Upper lobe of left lung (tissue), 4 donors: ENCODE measurements around the gene TMEM232.

ENCODE experiments used
- EP300 ChIP-seq, 4 donors: sonication (generic); formaldehyde crosslinking; IDR thresholded peaks; one replicate each; pipeline ENCODE4 v1.5.1; 2017; ENCODE audit warnings: antibody characterized with exemption in 4 of 4, control low read depth in 2 of 4
- POLR2A ChIP-seq, 4 donors: fragments of 450-650 bp; IDR thresholded peaks; one replicate each; pipeline ENCODE4 v1.5.1; 2016 to 2017; ENCODE audit warnings: antibody characterized with exemption in 4 of 4, mild to moderate bottlenecking in 2 of 4
- POLR2AphosphoS5 ChIP-seq, 2 donors: sonication (generic); formaldehyde crosslinking; IDR thresholded peaks; one replicate each; pipeline ENCODE4 v1.5.1; 2017; ENCODE audit warnings: antibody characterized with exemption in 2 of 2
- TF ChIP-seq, protein P1 (sequence below), 6 experiments: fragments of 450-650 bp in 4 of 6; fragments of 200-600 bp in 2 of 6; sonication (generic) in 2 of 6; IDR thresholded peaks; one replicate each; pipeline ENCODE4 v1.5.1; 2016 to 2019; ENCODE audit warnings: antibody characterized with exemption in 6 of 6

DNA sequence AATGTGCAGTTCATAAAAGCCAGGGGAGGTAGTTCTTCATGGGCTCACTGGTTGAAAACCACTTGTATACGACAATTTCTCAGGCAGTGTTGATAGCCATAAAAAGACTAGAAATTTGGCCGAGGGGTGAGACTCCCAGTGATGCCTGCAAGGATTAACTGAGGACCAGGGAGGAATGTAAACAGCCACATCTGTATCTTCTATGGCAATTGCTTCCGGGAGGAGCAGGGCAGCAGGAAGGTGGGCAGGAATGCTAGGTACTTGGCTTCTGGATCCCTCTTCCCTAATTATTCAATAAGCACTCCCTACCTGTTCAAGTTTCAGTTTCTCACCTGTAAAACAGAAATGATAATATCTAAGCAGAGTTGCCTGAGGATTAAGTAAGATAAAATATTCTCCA, 45.4 kb downstream of the TMEM232 start:
- TF ChIP-seq, protein P1, sequence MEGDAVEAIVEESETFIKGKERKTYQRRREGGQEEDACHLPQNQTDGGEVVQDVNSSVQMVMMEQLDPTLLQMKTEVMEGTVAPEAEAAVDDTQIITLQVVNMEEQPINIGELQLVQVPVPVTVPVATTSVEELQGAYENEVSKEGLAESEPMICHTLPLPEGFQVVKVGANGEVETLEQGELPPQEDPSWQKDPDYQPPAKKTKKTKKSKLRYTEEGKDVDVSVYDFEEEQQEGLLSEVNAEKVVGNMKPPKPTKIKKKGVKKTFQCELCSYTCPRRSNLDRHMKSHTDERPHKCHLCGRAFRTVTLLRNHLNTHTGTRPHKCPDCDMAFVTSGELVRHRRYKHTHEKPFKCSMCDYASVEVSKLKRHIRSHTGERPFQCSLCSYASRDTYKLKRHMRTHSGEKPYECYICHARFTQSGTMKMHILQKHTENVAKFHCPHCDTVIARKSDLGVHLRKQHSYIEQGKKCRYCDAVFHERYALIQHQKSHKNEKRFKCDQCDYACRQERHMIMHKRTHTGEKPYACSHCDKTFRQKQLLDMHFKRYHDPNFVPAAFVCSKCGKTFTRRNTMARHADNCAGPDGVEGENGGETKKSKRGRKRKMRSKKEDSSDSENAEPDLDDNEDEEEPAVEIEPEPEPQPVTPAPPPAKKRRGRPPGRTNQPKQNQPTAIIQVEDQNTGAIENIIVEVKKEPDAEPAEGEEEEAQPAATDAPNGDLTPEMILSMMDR (IDR thresholded peaks at IDR 0.05): no peak
- TF ChIP-seq POLR2A (IDR thresholded peaks at IDR 0.05): no peak
- TF ChIP-seq POLR2AphosphoS5 (IDR thresholded peaks at IDR 0.05): no peak
- no peak for TF ChIP-seq EP300 (IDR thresholded peaks at IDR 0.05)
